K562 (cell line): ENCODE data around the gene KAZN.

Experiments
- CUX1 ChIP-seq: fragments of 200-800 bp; sonication (Bioruptor generic); IDR thresholded peaks from 2 replicates; pipeline ENCODE4 v1.6.1; 2016; ENCODE audit warnings: missing genetic modification characterization, missing compliant biosample characterization
- MXD1 ChIP-seq: fragments of 250-450 bp; sonication (Bioruptor Pico); IDR thresholded peaks from 2 replicates; pipeline ENCODE4 v1.8.0; 2021; ENCODE audit warnings: borderline replicate concordance, mild to moderate bottlenecking, moderate library complexity; ENCODE audit not compliant: poor library complexity, severe bottlenecking

DNA sequence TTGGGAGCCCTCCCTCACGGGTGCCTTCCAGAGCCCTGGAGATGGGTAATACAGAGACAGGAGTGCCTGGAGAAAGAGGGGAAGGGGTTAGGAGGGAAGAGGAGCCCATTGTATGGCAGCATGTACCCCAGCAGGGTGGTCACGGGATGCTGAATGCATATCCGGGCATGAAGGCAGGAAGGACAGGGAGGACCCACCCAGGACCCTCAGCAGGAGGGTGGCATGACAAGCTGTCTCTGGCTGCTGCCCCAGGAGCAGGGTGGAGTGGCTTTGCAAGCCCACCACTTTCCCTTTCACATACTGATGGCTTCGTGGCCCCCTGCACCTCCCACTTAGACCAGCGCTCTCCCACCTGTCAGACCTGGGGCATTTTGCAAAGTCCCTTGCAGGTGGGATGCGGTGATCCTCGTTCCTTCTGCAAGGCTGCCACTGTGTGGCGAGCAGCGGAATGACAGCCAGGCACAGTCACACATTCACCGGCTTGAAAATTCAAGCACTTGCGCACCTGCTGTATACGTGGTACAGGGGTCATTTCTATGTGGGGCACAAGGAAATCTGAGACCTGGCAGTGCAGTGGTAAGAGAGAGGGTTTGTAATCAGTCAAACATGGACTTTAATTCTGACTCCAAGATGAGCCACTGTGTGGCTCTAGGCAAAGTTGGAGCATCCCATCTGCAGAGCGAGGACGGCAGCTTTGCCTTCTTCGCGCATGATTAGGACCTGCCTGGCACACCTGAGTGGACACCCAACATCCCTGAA is 501.8 kb downstream of the KAZN start:
- TF ChIP-seq MXD1 (CRISPR knock-in tag) (no peak), CUX1 (CRISPR knock-in tag) (no peak)
